Activated B cell treated with CpG ODN at 0.5 μM for 24 hours (primary cell): Measurements from ENCODE around the gene CACNA2D3. TPM values are rescaled to one million over a fixed set of nuclear protein-coding genes. Genes with fewer than 3 reads are reported as not detected.

ENCODE experiments used
- ATAC-seq: fragments of 200-7000 bp; cut with Tn5 transposase; one replicate; pipeline ENCODE4 v1.10.0; 2021; ENCODE audit warnings: low read depth, mild to moderate bottlenecking, moderate library complexity
- CTCF ChIA-PET: fragments of 350-600 bp; sonication (Branson Sonifier 250); formaldehyde crosslinking; loops from one replicate; lab custom pipeline; 2021; ENCODE audit warnings: antibody characterized with exemption; lab: Charles Lee
- POLR2A ChIA-PET: fragments of 350-600 bp; sonication (Branson Sonifier 250); formaldehyde crosslinking; loops from one replicate; lab custom pipeline; 2021; ENCODE audit warnings: antibody characterized with exemption; lab: Charles Lee
- DNase-seq: peaks from one replicate; pipeline ENCODE4 v3.0.0; 2022
- H3K27ac Mint-ChIP-seq: one replicate; pipeline ENCODE4 v1.8.0; 2020; ENCODE audit warnings: mixed read lengths
- H3K27me3 Mint-ChIP-seq: one replicate; pipeline ENCODE4 v1.8.0; 2021; ENCODE audit warnings: mixed read lengths
- H3K36me3 Mint-ChIP-seq: one replicate; pipeline ENCODE4 v1.8.0; 2021; ENCODE audit warnings: low read depth, mixed read lengths
- H3K4me1 Mint-ChIP-seq: one replicate; pipeline ENCODE4 v1.8.0; 2021; ENCODE audit warnings: mixed read lengths
- H3K4me3 Mint-ChIP-seq: one replicate; pipeline ENCODE4 v1.8.0; 2020; ENCODE audit warnings: mild to moderate bottlenecking, mixed read lengths
- H3K9me3 Mint-ChIP-seq: one replicate; pipeline ENCODE4 v1.8.0; 2020; ENCODE audit warnings: mixed read lengths
- intact Hi-C: fragments of 100-400 bp; cut with micrococcal nuclease; formaldehyde crosslinking; loops from one replicate; pipeline ENCODE4 v1.15.1; 2024
- total RNA-seq: library from RNA; stranded (reverse); gene quantifications from 2 replicates; pipeline ENCODE4 v1.2.3, GENCODE V29; 2022
- TF ChIP-seq, protein P1 (sequence below): fragments of 200-600 bp; IDR thresholded peaks from one replicate; pipeline ENCODE4 v1.8.0; 2022; ENCODE audit warnings: antibody characterized with exemption, mild to moderate bottlenecking

CACNA2D3 gene
- total RNA-seq, 1 donor from 2014 or later = not detected

DNA sequence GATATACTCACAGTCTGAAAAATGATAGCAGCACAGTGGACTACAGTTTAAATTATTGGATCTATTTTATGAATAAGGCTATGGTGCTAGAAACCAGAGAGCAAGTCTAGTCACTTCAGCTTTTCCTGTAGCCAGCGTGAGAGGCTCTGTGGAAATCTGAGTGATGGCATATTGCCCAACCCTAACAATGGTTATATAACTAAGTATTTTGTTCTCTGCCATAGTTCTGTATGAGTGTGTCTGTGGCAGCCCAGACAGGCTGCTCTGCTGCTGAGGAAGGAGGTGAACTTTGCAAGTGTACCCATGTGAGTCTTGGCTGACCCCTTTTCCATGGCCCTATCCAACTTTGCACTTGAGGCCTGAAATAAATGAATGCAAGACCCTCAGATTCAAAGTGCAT is 699.9 kb downstream of the CACNA2D3 start:
- ChIA-PET CTCF (no interaction called here), POLR2A (no interaction called here)
- Mint-ChIP-seq H3K4me3 (no peak overlapping the region), H3K27ac (no peak overlapping the region), H3K36me3 (no peaks in the 10 kb centered on the region), H3K27me3 (no peaks in the 10 kb centered on the region), H3K9me3 (no peaks in the 10 kb centered on the region), H3K4me1 (no peaks in the 10 kb centered on the region)
- DNase-seq (no peak), ATAC-seq (no peak)
- TF ChIP-seq, protein P1, sequence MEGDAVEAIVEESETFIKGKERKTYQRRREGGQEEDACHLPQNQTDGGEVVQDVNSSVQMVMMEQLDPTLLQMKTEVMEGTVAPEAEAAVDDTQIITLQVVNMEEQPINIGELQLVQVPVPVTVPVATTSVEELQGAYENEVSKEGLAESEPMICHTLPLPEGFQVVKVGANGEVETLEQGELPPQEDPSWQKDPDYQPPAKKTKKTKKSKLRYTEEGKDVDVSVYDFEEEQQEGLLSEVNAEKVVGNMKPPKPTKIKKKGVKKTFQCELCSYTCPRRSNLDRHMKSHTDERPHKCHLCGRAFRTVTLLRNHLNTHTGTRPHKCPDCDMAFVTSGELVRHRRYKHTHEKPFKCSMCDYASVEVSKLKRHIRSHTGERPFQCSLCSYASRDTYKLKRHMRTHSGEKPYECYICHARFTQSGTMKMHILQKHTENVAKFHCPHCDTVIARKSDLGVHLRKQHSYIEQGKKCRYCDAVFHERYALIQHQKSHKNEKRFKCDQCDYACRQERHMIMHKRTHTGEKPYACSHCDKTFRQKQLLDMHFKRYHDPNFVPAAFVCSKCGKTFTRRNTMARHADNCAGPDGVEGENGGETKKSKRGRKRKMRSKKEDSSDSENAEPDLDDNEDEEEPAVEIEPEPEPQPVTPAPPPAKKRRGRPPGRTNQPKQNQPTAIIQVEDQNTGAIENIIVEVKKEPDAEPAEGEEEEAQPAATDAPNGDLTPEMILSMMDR = no peak
- intact Hi-C loops = no loop called here

DNA sequence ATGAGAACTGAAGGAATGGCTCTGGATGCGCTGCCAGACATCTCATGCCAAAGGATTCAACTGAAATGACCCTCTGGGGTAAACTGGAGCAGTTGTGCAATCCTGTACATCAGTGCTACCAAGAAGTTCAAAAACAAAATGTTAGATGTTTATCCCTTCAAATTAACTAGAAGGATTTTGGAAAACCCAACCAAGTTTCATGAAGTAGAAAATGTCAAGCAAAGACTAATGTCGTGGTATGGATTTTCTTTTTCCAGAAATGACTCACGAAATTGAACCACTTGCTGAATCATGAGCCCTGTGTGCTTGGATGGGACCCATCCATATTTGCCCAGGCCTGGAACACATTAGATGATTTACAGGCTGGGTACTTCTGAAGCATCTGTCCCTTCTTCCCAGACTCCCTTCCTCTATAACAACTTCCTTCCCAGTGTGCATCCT is 703.9 kb downstream of the CACNA2D3 start:
- peaks cover 3% of the 10 kb centered on the region for H3K9me3 Mint-ChIP-seq
- intact Hi-C loops = no loop called here
- H3K4me3 Mint-ChIP-seq = no peak overlapping the region
- no peaks in the 10 kb centered on the region for H3K4me1 Mint-ChIP-seq
- TF ChIP-seq, protein P1 = no peak
- ChIA-PET POLR2A (no interaction called here), CTCF (no interaction called here)
- DNase-seq (no peak), ATAC-seq (no peak)
- no peaks in the 10 kb centered on the region for H3K27me3 Mint-ChIP-seq
- no peaks in the 10 kb centered on the region for H3K36me3 Mint-ChIP-seq
- H3K27ac Mint-ChIP-seq = no peak overlapping the region

DNA sequence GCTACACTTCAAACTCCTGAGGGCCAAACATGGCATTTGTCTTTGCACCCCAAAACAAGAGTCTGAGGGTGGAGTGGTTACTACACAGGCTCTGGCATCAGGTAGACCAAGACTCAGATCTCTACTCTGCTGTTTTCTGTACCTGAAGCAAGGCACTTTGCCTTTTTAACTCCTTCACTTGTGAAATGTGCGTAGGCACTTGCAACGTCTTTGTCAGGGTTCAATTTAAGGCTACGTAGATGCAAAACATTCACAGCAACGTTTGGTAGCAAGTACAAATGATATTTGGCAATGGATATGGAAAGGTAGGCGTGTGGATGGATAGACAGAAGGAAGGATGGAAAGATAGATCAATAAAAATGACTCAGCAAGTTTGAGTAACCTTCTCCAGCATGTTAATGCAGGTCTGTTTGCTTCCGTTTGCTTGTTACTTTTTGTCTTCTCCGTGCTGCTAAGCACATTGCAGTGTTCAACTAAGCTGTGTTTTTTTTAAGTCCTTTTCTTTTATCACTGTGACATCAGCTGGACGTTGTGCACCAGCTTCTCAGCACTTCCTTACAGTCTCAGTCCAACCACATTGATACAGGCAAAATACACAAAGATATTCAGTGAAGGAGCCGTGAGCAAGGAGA is 704.8 kb downstream of the CACNA2D3 start:
- ChIA-PET POLR2A (no interaction called here), CTCF (no interaction called here)
- peaks cover 6% of the 10 kb centered on the region for H3K9me3 Mint-ChIP-seq
- DNase-seq (no peak), ATAC-seq (no peak)
- H3K36me3 Mint-ChIP-seq = no peaks in the 10 kb centered on the region
- no peak overlapping the region for H3K27ac Mint-ChIP-seq
- intact Hi-C loops = no loop called here
- TF ChIP-seq, protein P1 = no peak
- H3K4me1 Mint-ChIP-seq = no peaks in the 10 kb centered on the region
- no peak overlapping the region for H3K4me3 Mint-ChIP-seq
- H3K27me3 Mint-ChIP-seq = no peaks in the 10 kb centered on the region

DNA sequence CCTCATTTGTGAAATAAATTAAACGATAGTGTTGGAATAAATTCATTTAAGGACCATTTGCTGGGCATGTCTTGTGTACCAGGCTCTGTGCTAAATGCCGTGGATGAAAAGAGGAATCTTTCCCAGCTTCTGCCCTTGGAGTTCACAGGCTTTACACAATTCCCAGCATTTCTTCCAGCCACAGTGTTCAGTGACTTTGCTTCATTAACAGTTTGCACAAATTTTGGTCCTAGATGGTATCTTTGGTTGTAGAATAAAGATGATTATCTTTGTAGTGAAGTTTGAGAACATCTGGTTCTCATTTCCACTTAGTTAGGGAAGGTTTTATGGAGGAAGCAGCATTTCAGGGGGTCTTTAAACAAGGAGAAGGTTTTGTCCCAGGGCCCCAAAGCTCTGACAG is 705.4 kb downstream of the CACNA2D3 start:
- DNase-seq = no peak
- Mint-ChIP-seq H3K27me3 (no peaks in the 10 kb centered on the region), H3K36me3 (no peaks in the 10 kb centered on the region), H3K4me1 (no peaks in the 10 kb centered on the region), H3K4me3 (no peak overlapping the region), H3K9me3 (peaks cover 6% of the 10 kb centered on the region), H3K27ac (no peak overlapping the region)
- POLR2A ChIA-PET = no interaction called here
- intact Hi-C loops = no loop called here
- TF ChIP-seq, protein P1 = no peak
- ATAC-seq = no peak
- CTCF ChIA-PET = no interaction called here

DNA sequence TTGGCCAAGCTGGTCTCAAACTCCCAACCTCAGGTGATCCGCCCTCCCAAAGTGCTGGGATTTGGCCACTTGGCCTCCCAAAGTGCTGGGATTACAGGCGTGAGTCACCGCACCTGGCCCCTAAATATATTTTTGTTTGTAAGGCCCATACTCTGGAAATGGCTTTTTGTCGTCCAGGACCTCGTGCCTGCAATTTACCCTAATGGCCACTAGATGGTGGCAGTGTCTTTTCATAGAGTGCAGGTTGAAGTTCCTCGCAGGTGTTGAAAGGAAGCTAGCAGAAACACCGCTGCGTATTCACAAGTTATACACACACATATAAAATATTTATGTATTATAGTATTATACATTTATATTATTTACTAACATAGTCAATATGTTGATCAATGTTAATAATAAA is 708.3 kb downstream of the CACNA2D3 start:
- no peaks in the 10 kb centered on the region for H3K4me1 Mint-ChIP-seq
- TF ChIP-seq, protein P1 = no peak
- no peak for ATAC-seq
- no peaks in the 10 kb centered on the region for H3K27me3 Mint-ChIP-seq
- peaks cover 6% of the 10 kb centered on the region for H3K9me3 Mint-ChIP-seq
- H3K4me3 Mint-ChIP-seq = no peak overlapping the region
- no peak for DNase-seq
- POLR2A ChIA-PET = no interaction called here
- intact Hi-C loops = no loop called here
- H3K27ac Mint-ChIP-seq = no peak overlapping the region
- CTCF ChIA-PET = interaction anchor here (1.3 to 2.2 kb wide), 2 partner anchors 10 to 1420 kb away, joined by 4 to 6 read pairs; no protein-coding TSS in a partner anchor
- H3K36me3 Mint-ChIP-seq = no peaks in the 10 kb centered on the region
